Endothelial cell of umbilical vein (primary cell): ENCODE measurements around the gene TNFRSF21.

Source experiments
- CTCF ChIP-seq, 2 donors: IDR thresholded peaks; 1 replicate in 1 of 2; 2 replicates in 1 of 2; pipeline ENCODE4 v1.5.1; 2011; ENCODE audit warnings: low read length in 2 of 2, mild to moderate bottlenecking in 2 of 2, moderate library complexity in 2 of 2, control low read depth in 1 of 2, inconsistent platforms in 1 of 2, low read depth in 1 of 2; ENCODE audit not compliant: insufficient read depth in 1 of 2; ENCODE audit errors: extremely low read depth in 1 of 2
- EZH2 ChIP-seq: IDR thresholded peaks from 2 replicates; pipeline ENCODE4 v1.6.1; 2012; ENCODE audit warnings: borderline replicate concordance, low read depth, mild to moderate bottlenecking, moderate library complexity, low read length, inconsistent platforms; ENCODE audit not compliant: severe bottlenecking
- GATA2 ChIP-seq: IDR thresholded peaks from 2 replicates; pipeline ENCODE4 v1.7.0; 2011; ENCODE audit warnings: low read depth, mild to moderate bottlenecking, moderate library complexity, mixed read lengths, low read length; ENCODE audit not compliant: insufficient read length, insufficient read depth
- JUN ChIP-seq: IDR thresholded peaks from 2 replicates; pipeline ENCODE4 v1.6.1; 2011; ENCODE audit warnings: borderline replicate concordance, low read depth; ENCODE audit not compliant: insufficient read length, insufficient read depth
- MYC ChIP-seq: IDR thresholded peaks from one replicate; pipeline ENCODE4 v1.6.1; 2011; ENCODE audit warnings: mild to moderate bottlenecking, low read depth, low read length
- POLR2A ChIP-seq: IDR thresholded peaks from 2 replicates; pipeline ENCODE4 v1.6.1; 2012; ENCODE audit warnings: low read depth, mild to moderate bottlenecking, control low read depth, low read length
- POLR2AphosphoS5 ChIP-seq: IDR thresholded peaks from 2 replicates; pipeline ENCODE4 v1.6.1; 2012; ENCODE audit warnings: low read depth, mild to moderate bottlenecking, control low read depth, low read length, moderate library complexity; ENCODE audit not compliant: insufficient read depth
- TF ChIP-seq, protein P1 (sequence below): IDR thresholded peaks from 2 replicates; pipeline ENCODE4 v1.6.1; 2011; ENCODE audit not compliant: insufficient read depth, insufficient read length

DNA sequence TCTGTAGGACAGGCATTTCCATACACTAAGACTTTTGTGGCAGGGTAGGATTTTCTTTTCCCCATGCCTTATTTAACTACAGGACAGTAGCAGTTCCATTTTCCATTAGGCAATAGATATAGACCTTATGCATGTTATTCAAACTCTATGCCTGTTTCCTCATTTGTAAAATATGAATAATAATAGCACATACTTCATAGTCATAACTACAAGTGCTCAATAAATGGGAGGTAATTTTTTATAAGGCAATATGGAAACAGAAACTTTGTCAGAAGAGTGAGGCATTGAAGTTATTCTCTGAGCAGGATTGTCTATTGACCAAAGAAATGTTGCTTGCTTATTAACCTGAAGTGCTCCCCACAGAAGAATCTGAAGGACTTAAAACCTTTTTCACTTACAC lies 41.9 kb upstream of the TNFRSF21 start:
- TF ChIP-seq CTCF (IDR thresholded peaks at IDR 0.05; ENCODE audit: extremely low read depth in 1 of 2, insufficient read depth in 1 of 2, low read depth in 1 of 2, low read length in 2 of 2) (no peak), POLR2A (no peak), POLR2AphosphoS5 (no peak), EZH2 (no peak), JUN (no peak), MYC (no peak), GATA2 (no peak)
- TF ChIP-seq, protein P1, sequence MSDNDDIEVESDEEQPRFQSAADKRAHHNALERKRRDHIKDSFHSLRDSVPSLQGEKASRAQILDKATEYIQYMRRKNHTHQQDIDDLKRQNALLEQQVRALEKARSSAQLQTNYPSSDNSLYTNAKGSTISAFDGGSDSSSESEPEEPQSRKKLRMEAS = no peak
